Embryonic facial prominence (tissue), 1 donor: Measurements from ENCODE around the gene RNF13.
"Not testable (repeated sequence)": the region's sequence is repeated elsewhere in the genome, so short reads cannot be mapped to it uniquely, and the experiment has no call there.

Experiments
- DNase-seq: peaks from one replicate; pipeline ENCODE4 v3.0.0-alpha.2; 2016; ENCODE audit errors: extremely low spot score

RNF13 gene

DNA sequence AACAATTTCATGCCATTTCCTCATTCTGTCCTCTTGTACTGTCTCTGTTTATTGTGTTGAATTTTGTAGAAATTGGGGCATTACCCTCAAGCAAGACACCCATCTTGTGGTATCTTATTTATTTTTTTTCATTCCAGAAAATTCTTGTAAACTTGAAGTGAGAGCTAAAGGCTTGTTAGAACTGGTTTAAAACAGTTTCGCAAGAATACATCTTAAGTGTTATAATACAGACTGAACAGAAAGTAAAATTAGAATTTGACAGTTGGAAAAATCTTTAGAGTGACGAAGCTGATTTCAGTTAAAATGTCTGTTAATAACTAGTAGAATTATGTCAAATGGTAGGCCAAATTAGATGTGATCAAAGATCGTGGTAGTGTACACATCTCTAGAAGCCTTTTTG, 26.9 kb downstream of the RNF13 start:
- DNase-seq = no peak

DNA sequence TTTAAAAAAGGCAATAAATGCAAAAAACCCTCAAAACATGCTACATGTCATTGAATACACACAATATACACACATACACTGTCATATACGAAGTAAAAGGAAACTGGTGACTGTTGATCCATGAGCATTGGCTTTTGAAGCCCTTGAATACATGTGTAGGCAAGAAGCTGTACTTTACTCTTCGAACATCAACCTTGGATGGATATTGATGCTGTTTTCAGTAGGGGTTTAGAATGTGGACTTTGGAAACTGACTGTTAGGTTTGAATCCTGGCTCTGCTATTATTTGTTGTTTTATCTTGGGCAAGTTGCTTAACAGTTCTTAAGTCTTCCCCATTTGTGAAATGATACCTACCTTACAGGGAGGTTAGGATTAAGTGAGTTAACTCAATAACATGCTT, 30.5 kb downstream of the RNF13 start:
- DNase-seq = no peak

DNA sequence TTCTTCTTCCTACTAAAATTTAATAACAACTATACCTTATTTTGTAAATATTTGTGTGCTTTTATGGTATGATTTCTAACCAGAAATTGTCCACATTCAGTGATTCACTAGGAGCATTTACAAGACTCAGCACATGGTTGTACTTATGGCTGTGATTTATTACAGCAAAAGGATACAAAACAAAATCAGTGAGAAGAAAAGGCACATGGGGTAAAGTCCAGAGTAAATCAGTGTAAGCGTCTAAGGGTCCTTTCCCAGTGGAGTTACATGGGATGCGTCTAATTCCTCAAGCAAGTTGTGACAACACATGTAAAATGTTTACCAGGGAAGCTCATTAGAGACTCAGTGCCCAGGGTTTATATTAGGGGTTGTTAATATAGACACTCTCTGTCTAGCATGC, 31.1 kb downstream of the RNF13 start:
- DNase-seq = no peak

DNA sequence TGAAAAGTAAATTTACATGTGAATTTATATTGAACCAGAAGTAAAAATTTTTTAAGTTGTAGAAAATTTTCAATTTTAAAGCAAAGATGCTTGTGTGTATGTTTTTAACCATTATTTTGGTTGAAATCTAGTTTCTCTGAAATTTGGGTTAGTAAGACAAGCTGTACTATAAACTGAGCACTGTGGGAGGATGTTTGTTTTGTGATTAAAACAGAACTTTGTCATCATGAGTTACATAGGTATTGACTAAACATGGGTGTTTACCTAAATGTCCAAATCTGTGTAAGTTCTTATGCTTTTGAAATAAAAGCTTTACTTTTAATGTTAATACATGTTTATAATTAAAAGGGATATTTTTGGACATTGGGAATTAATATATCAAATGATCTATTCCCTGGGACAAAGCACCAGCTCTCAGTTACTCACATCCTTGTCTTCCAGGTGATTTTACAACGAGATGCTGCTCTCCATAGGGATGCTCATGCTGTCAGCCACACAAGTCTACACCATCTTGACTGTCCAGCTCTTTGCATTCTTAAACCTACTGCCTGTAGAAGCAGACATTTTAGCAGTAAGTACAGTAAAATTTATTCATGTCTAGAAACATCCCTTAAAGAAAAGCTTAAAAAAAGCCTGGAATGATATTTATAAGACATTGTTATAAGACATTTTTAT, 32.7 kb downstream of the RNF13 start:
- DNase-seq = no peak

DNA sequence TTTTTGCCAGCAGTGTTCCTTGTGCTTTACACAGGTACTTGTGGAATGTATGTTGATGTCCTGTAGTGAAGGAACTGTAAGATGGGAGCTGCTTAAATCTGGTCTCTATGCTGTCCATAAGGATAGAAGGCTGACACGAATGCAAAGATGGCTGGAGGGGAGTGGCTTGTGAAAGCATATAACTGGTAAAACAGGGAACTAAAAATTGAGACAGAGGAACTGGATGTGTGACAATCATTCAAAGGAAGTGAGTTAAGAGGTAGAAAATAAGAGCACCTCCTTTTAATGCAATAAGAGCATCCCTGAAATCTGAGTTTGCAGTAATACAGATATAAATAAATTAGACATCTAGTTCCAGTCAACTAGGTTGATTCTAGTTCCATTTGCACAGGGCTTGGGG, 35.2 kb downstream of the RNF13 start:
- no peak for DNase-seq

DNA sequence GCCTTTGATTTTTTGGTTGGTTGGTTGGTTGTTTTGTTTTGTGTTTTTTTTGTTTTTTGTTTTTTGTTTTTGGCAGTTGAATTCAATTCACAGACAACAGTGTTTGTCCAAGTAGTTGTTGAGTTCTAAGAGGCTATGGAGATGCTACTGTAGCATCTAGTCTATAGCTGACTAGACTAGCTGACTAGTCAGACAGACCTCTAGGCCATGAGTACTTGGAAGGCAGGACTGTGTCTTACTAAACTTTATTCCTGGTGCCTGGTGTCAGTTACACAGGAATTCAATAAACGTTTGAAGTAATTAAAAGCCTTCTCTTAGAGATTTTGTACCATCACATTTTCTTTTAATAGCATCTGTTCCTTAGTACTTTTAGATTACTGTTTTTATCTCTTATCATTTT, 35.7 kb downstream of the RNF13 start:
- no peak for DNase-seq

DNA sequence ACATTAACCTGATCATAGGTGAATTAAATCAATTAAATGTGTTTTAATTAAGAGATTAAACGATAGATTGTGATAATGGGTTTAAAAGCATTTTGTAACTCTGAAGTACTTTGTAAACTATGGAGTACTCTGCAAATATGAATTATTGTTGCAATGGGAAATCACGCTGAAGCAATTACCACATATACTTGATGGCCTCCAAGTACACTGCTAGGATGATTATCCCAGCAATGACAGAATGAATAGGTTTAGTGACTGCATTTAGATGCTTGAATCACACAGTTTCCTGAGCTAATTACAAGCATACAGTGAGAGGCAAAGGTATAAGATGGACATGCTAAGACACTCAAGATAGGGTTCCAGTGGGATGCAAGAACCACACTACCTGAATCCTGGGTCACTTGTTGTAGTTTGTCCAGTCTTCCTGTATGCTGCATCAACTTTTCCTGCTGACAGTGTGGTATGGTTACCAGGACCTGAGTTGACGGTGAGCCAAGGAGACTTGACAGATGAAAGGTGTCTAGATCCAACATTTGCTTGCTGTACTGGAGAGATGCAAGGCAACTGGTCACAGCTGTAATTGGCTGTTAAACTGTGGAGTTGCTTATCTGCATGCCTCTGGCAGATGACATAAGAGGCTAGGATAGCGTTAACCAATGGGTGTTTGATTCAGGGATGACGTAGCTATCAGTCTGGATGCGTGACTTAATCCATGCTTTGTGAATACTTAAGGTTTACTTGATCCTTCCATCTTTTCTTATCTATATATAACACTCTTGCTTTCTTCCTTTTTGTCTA, 38.0 kb downstream of the RNF13 start:
- no peak for DNase-seq

DNA sequence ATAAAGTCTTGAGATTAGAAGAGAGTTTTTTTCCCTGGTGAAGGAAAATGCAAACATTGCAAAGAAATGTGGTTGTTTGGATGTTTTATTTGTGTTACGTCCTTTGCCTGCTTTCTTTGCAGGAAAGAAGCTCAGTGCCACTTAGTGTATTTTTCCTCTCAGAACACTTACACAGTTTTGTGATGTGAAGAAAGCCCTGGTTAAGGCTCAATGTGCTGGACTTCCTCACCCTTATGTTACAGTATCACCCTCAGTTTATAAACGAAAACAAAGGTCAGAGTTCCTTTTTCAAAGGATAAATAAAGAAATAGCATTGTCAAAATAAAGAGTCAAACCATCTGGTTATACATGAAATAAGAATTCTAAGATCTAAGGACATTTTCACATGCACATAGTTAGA, 45.9 kb downstream of the RNF13 start:
- DNase-seq = no peak

DNA sequence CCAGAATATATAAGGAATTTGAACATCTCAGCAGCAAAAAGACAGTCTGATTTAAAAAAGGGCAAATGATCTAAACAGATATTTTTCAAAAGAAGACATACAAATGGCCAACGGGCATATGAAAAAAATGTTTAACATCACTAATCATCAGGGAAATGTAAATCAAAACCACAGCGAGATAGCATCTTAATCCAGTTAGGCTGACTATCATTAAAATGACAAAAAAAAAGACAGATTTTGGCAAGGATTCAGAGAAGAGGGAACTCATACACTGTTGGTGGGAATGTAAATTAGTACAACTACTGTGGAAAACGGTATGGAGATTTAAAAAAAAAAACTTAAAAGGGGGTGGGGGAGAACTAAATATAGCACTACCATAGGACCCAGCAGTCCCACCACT, 47.9 kb downstream of the RNF13 start:
- no peak for DNase-seq

DNA sequence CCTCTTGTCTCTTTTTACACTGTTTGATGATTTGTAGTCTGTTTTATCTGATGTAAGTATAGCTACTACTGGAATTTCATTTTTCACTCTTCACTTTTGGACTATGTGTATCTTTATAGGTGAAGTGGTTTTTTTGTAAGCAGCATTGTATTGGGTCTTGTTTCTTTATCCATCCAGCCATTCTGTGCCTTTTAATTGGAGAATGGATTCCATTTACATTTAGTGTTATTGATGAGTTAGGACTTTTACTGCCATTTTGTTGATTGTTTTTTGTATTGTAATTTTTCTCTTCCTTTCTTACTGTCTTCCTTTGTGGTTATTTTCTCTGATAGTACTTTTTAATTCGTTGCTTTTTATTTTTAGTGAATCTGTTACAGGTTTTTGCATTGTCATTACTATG, 54.5 kb downstream of the RNF13 start:
- DNase-seq = no peak

DNA sequence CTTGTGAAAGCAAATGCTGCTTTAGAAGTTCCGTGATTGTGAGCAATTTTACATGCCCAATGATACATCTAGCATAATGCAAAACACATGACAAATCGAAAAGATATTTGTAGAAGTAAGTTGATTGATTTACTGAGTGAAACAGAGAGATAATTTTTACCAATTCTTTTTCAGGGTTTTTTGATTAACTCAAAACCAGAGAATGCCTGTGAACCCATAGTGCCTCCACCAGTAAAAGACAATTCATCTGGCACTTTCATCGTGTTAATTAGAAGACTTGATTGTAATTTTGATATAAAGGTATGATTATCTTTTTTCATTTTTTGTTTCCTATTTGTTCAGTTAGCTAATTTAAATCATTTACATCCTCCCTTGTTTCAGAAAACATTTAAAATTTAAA, 58.8 kb downstream of the RNF13 start:
- no peak for DNase-seq

DNA sequence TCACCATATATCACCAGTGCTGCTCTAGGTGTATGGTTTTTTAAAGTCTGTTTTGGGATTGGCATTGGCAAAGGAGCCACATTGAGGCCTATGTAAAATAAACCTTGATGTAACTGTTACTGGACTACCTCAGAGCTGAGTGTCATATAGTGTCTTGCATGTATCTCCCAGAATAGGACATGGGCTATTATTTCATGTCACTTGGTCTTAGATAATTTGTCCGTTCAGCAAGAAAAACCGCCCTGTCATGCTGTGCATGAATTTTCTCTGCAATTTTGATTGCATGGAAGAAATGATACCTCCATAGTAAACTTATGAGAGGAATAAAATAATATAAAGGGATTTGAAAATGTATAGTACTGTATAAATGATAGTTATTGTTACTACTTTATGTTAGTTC, 59.6 kb downstream of the RNF13 start:
- DNase-seq = no peak

DNA sequence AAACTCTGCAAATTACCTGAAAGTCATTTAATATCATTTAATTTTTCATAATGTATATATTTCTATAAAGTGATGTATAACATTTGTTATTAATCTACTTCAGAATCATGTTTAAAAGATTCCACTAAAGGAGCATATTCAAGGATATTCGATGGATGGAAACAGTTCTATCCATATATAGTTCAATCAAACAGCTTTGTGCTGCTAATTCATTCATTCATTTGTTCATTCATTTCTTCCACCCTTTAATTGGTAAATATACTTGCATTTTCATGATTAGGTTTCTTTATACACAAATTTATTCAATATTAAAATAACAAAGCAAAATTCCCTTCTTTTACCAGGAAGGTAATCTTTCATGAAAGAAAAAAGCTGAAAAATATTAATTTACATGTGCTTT, 64.7 kb downstream of the RNF13 start:
- DNase-seq = no peak

DNA sequence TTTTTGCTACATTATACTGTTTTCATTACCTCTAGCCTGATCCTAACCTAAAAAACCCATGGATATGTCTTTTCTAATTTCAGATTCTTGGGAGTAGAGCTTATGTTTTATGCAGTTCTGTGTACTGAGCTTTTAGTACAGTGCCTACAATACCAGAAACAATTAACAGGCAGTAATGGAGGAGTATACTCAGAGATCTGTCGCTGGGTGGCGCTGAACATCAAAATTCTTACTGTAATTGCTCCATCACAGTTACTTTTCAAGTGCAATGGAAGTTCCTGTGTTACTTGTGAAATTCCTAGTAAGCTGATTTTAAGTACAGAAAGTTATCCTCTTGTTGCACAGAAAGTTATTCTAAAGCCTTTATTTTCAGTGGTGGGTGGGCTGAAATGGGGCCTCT, 66.9 kb downstream of the RNF13 start:
- no peak for DNase-seq

DNA sequence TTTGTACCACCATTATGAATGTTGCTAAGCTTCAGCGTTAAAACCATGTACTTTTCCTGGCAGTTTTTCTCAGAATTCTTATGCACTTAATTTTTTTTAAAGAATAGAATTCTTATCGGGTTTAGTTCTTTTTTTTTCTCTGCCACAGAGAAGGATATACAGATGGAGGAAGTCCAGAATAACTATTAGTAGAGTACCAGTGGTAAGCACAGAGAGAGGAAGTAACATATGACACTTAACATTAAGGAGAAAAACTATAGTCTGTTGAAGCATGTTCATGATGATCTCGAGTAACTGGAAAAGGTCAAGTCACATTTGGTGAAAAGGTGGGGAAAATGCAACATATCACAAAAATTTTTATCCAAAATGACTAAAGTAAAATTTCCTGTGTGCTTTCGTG, 68.9 kb downstream of the RNF13 start:
- no peak for DNase-seq

DNA sequence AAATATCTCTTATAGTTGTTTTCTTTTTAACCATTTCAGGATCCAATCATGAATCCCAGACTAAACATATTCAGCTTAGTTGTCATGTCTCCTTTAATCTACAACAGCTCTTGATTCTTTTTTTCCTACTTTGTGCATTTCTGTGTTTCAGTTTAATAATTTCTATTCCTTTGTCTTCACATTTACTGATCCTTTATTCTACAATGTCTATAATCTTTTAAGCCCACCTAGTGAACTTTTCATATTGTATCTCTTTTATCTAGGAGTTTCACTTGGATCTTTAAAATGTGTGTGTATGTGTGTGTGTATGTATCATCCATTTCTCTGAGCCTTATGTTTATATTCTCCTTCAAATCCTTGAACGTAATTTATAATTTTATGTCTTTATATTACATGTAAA, 70.1 kb downstream of the RNF13 start:
- DNase-seq = no peak

DNA sequence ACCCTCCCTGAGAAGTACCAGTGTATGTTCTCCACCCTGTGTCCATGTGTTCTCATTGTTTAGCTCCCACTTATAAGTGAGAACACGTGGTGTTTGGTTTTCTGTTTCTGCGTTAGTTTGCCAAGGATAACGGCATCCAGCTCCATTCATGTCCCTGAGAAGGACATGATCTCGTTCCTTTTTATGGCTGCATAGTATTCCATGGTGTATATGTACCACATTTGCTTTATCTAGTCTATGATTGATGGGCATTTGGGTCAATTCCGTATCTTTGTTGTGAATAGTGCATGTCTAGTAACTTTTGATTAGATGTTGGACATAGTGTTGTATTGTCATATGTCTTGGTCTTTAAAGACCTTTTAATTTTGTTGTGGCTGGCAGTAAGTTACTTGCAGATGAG, 70.8 kb downstream of the RNF13 start:
- DNase-seq = not testable (repeated sequence)

DNA sequence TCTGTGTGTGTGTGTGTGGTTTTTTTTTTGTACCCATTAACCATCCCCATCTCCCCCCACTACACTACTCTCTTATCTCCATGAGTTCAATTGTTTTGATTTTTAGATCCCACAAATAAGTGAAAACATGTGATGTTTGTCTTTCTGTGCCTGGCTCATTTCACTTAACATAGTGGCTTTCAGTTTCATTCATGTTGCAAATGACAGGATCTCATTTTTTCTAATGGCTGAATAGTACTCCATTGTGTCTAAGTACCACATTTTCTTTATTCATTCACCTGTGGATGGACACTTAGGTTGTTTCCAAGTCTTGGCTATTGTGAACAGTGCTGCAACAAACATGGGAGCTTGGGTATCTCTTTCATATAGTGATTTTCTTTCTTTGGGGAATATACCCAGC, 71.8 kb downstream of the RNF13 start:
- not testable (repeated sequence) for DNase-seq

DNA sequence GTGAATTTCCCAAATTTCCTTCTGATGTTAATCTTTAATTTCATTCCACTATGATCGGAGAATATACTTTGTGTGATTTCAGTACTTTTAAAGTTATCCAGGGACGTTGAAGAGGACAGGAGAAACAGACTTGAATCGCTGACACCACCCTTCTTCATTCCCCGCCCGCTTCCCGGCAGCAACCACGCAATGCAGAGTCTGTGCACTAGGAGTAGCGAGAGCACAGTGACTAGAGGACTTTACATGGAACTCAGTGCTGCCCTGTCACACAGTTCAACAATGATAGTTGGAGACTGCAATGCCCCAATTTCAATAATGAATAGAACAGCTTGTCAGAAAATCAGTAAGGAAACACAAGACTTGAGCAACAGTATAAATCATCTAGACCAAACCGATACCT, 73.9 kb downstream of the RNF13 start:
- DNase-seq = no peak

DNA sequence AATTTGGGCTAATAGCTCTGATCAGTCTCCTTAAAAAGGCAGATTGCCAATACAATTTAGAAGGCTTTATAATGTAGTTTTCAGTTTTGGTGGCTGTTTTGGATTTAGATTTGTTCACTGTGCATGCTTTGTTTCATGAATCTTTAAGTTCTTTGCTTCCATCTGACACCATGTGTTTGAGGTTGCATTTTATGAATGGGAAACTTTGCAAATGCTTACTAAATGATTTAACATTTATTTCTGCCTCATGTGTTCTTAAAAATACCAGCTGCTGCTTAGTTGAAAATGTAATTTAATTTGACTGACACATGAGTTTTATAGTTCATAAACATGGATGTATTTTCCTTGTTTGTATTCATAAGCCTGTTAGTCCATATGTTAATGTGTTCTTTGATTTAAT, 78.6 kb downstream of the RNF13 start:
- no peak for DNase-seq

DNA sequence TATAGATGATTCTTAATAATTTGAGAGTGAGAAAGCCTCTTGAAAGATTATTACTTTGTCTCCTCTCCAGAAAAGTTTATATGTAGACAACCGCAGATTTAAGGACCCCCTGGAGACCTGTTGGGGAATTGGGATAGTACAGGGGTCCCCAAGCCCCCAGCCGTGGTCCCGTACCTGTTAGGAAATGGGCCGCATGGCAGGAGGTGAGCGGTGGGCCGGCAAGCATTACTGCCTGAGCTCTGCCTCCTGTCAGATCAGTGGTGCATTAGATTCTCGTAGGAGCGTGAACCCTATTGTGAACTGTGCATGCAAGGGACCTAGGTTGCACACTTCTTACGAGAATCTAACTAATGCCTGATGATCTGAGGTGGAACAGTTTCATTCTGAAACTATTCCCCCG, 79.4 kb downstream of the RNF13 start:
- no peak for DNase-seq

DNA sequence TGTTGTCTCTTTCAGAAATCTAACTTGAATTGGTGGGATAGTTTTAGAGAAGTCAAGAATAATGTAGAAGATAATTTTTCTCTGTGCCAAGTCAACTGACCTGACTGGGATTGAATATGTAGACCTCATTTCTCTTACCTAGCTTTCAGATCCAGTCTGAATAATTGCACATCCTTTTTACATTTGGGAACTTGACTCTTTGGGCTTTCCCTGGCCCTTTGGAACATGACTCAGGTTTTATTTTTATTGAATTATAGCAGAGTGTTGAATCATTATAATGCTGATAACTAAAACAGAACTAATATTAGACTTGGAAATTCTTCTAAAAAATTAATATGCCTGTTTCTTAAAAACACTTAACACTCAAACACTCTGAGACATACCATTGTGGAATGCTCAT, 81.2 kb downstream of the RNF13 start:
- DNase-seq = no peak

DNA sequence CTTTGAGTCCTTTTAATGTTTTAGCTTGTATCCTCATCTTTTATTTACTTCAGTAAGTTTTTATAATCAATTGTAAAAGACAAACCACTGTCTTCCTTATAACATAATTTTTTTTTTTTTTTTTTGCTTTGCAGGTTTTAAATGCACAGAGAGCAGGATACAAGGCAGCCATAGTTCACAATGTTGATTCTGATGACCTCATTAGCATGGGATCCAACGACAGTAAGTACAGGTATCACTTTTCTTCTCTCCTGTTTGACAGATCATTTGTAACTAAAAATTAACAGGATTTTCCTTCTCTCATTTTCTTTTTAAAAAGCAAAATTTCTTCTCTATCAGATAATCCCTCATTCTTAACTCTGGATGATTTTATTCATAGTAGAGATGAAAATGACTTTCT, 82.3 kb downstream of the RNF13 start:
- DNase-seq = no peak

DNA sequence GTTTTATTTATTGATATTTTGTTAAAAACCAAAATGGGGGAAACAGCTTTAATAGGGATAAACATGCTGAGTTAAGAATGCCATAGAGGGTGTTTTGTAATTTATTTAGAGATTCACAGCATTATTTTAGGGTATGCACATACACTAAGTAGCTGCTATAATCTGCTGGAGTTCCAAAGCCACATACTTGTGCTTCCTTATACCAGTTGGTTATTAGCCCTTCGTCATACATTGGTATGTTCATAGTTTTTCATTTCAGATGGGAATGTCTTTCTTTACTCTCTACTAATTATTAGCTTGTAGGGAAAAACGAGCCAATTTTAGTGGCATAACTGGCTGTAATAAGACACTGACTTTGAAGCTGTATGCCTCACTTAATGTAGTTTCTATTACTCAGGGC, 82.8 kb downstream of the RNF13 start:
- DNase-seq = no peak
